ENCODE measurements around the gene TSHZ3.

GRCh38 chr19:31326329-31327028 lies 22.8 kb downstream of the TSHZ3 start:
- TF ChIP-seq CTCF (conservative IDR thresholded peaks at IDR 0.05; ENCODE audit: low read depth, low read length) (no peak), EZH2 (IDR thresholded peaks at IDR 0.05; ENCODE audit: borderline replicate concordance, low read depth, low read length, poor library complexity, severe bottlenecking) (no peak)
